GM12878 (cell line): ENCODE data around the gene ANKFY1. TPM values are rescaled to one million over a fixed set of nuclear protein-coding genes. Genes with fewer than 3 reads are reported as not detected.

Experiments used
- ATAC-seq: fragments of 200-7000 bp; cut with Tn5 transposase; 3 replicates; pipeline ENCODE4 v1.9.1; 2020; ENCODE audit warnings: mild to moderate bottlenecking, moderate library complexity
- BruUV-seq: library from RNA; stranded (reverse); fragments of 400-500 nt; replicated peaks from 2 replicates; lab custom pipeline; 2021; lab: Mats Ljungman, UMichigan
- CTCF ChIA-PET: fragments of 300-600 bp; sonication (Branson Sonifier 250); formaldehyde crosslinking; extraction: SDS; loops from one replicate; lab custom pipeline; 2021; ENCODE audit warnings: inconsistent platforms; lab: Yijun Ruan, JAX
- POLR2A ChIA-PET: fragments of 350-600 bp; formaldehyde crosslinking; extraction: SDS; loops from one replicate; lab custom pipeline; 2021; ENCODE audit warnings: inconsistent platforms; lab: Charles Lee
- RAD21 ChIA-PET: fragments of 300-600 bp; sonication (Branson Sonifier 250); formaldehyde crosslinking; loops from one replicate; lab custom pipeline; 2023; ENCODE audit warnings: antibody characterized with exemption; ENCODE audit not compliant: unreplicated experiment; lab: Charles Lee
- SMC1A ChIA-PET: fragments of 300-600 bp; sonication (Branson Sonifier 250); formaldehyde crosslinking; loops from one replicate; lab custom pipeline; 2023; ENCODE audit not compliant: unreplicated experiment, uncharacterized antibody; lab: Charles Lee
- DNase-seq: peaks from one replicate; pipeline ENCODE4 v3.0.0-alpha.2; 2011; ENCODE audit warnings: low read depth, low spot score
- FAIRE-seq: peaks from 3 replicates; lab custom pipeline; 2011; peaks lifted over from hg19 to GRCh38; lab: Jason Lieb, UNC
- H2AFZ ChIP-seq: 2 replicates; pipeline ENCODE4 v1.6.0; 2011; ENCODE audit warnings: low read depth, low read length, control low read depth; ENCODE audit not compliant: control insufficient read depth
- H3K27ac ChIP-seq: 2 replicates; pipeline ENCODE4 v1.5.1; 2011; ENCODE audit warnings: control low read depth; ENCODE audit not compliant: control insufficient read depth, insufficient read depth
- H3K27me3 ChIP-seq, 2 experiments: replicated peaks in 1 of 2; 2 replicates each; pipeline versions ENCODE4 v1.6.0 to v1.6.1; 2011; ENCODE audit warnings: low read length in 1 of 2; ENCODE audit not compliant: control insufficient read depth in 2 of 2, insufficient read depth in 2 of 2
- H3K36me3 ChIP-seq, 2 experiments: 2 replicates each; pipeline ENCODE4 v1.5.1; 2011; ENCODE audit warnings: low read length in 1 of 2; ENCODE audit not compliant: control insufficient read depth in 2 of 2, insufficient read depth in 2 of 2
- H3K4me1 ChIP-seq: 2 replicates; pipeline ENCODE4 v1.6.1; 2011; ENCODE audit warnings: mild to moderate bottlenecking, low read length, moderate library complexity, mixed read lengths; ENCODE audit not compliant: control insufficient read depth, insufficient read depth
- H3K4me2 ChIP-seq: 2 replicates; pipeline ENCODE4 v1.6.0; 2011; ENCODE audit warnings: control low read depth; ENCODE audit not compliant: control insufficient read depth, insufficient read depth
- H3K4me3 ChIP-seq: fragments of 200-600 bp; sonication (generic); 2 replicates; pipeline ENCODE4 v1.5.1; 2016
- H3K79me2 ChIP-seq: 2 replicates; pipeline ENCODE4 v1.6.0; 2011; ENCODE audit warnings: low read length; ENCODE audit not compliant: control insufficient read depth, insufficient read depth
- H3K9ac ChIP-seq: 2 replicates; pipeline ENCODE4 v1.8.0; 2011; ENCODE audit warnings: low read length, control low read depth, mixed read lengths; ENCODE audit not compliant: control insufficient read depth, insufficient read depth
- H3K9me3 ChIP-seq: replicated peaks from 3 replicates; pipeline ENCODE4 v1.5.1; 2011; ENCODE audit warnings: mild to moderate bottlenecking, low read length; ENCODE audit not compliant: control insufficient read depth, insufficient read depth
- H4K20me1 ChIP-seq: 2 replicates; pipeline ENCODE4 v1.6.0; 2011; ENCODE audit not compliant: control insufficient read depth, insufficient read depth
- ASH2L ChIP-seq: fragments of 300-600, 200-600 bp; sonication (generic); IDR thresholded peaks from 2 replicates; pipeline ENCODE4 v1.6.1; 2017; ENCODE audit warnings: low read depth, mild to moderate bottlenecking, borderline replicate concordance
- CBFB ChIP-seq: IDR thresholded peaks from 2 replicates; pipeline ENCODE4 v1.6.1; 2016; ENCODE audit warnings: antibody characterized with exemption, low read depth
- CHD2 ChIP-seq: IDR thresholded peaks from 2 replicates; pipeline ENCODE4 v1.6.1; 2011; ENCODE audit warnings: low read depth, low read length, improper control_type of control experiment, borderline replicate concordance
- POLR2AphosphoS2 ChIP-seq: IDR thresholded peaks from 2 replicates; pipeline ENCODE4 v1.6.1; 2011; ENCODE audit warnings: low read depth, mild to moderate bottlenecking, low read length, improper control_type of control experiment, moderate library complexity
- REST ChIP-seq: IDR thresholded peaks from 2 replicates; pipeline ENCODE4 v1.6.1; 2012; ENCODE audit warnings: mild to moderate bottlenecking, low read depth, low read length
- TAF1 ChIP-seq: IDR thresholded peaks from 2 replicates; pipeline ENCODE4 v1.6.1; 2011; ENCODE audit warnings: mild to moderate bottlenecking, low read depth, low read length, borderline replicate concordance
- WGBS: methylation state at CpG from one replicate; pipeline ENCODE4 v1.1.6; 2016; ENCODE audit warnings: low lambda C conversion rate; ENCODE audit not compliant: insufficient replicate concordance, insufficient coverage; ENCODE audit errors: missing lambda C conversion rate; 5-methylcytosine and 5-hydroxymethylcytosine counted together
- in situ Hi-C: fragments of 300-500 bp; cut with MboI; formaldehyde crosslinking; loops from 9 replicates; pipeline ENCODE4 v1.14.3; 2018; ENCODE audit warnings: mixed read lengths
- intact Hi-C: fragments of 100-400 bp; cut with micrococcal nuclease; formaldehyde crosslinking; loops from one replicate; pipeline ENCODE4 v1.14.2; 2022; ENCODE audit not compliant: unreplicated experiment
- polyA plus RNA-seq, 11 experiments: library from polyadenylated mRNA; depleted of rRNA in 4 of 11; unstranded in 6 of 11; stranded (reverse) in 5 of 11; fragments of >200 nt; fragmentation: Nextera tagmentation in 4 of 11; fragmentation: Illumina TruSeq in 1 of 11; extraction: Ambion mirVana in 4 of 11; extraction: Trizol in 1 of 11; gene quantifications; 1 replicate in 1 of 11; 2 replicates in 10 of 11; pipeline versions ENCODE4 v1.2.1 to v1.2.3, GENCODE V29; 2011 to 2016; ENCODE audit warnings: inconsistent platforms in 2 of 11, missing spikeins in 2 of 11, low read depth in 1 of 11
- total RNA-seq, 4 experiments: library from RNA; depleted of rRNA in 3 of 4; stranded (reverse); fragments of >200 nt in 3 of 4; fragmentation: Illumina TruSeq in 1 of 4; extraction: Trizol in 1 of 4; gene quantifications; 2 replicates each; pipeline versions ENCODE4 v1.2.1 to v1.2.3, GENCODE V29; 2013 to 2021
- TF ChIP-seq, protein P1 (sequence below): IDR thresholded peaks from 2 replicates; pipeline ENCODE4 v1.6.1; 2011; ENCODE audit warnings: borderline replicate concordance, low read depth, mild to moderate bottlenecking, moderate library complexity, mixed read lengths, low read length; ENCODE audit not compliant: insufficient read depth; ENCODE audit errors: extremely low read length

ANKFY1 gene
- total and polyA plus RNA-seq, 10 of the 15 experiments (the other 5 are each of a cell fraction or from before 2014, with no cell fraction given) = 3.0 to 27.7 (median 16.4) TPM

DNA sequence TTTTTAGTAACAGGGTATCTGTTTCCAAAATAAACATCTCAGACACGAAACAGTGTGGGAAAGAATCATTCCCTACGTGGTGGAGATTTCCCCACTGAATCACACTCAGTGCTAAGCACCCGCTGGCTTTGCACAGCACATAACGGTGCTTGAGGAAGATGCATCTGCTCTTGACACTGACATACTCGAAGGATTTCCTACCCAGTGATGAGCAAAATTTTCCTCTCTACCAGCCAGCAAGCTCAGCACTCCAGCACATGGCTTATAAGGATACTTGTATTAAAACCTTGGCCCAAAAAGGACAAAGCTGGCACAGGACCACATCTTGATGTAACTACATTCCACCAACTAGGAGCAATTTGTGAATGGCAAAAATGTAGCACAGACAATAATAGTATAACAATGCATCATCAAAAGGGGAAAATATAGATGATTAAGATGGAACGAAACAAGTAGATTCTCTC is 59.0 kb downstream of the ANKFY1 start:
- in situ Hi-C loops (loop anchor here (5.0 kb wide), 1 partner anchor 213 kb away; no protein-coding TSS in a partner anchor), intact Hi-C loops (no loop called here)
- Histone ChIP-seq H3K4me1 (peaks cover 7% of the 10 kb centered on the region), H3K4me2 (no peak overlapping the region), H3K9me3 (no peaks in the 10 kb centered on the region), H3K9ac (no peak overlapping the region), H3K27me3 (no peaks in the 10 kb centered on the region), H2AFZ (no peak overlapping the region), H3K79me2 (no peaks in the 10 kb centered on the region), H3K27ac (no peak overlapping the region), H3K4me3 (no peak overlapping the region)
- no peak for ATAC-seq
- ChIA-PET POLR2A (no interaction called here), RAD21 (no interaction called here), SMC1A (interaction anchor here (3.1 kb wide), 1 partner anchor 11 kb away, joined by 12 read pairs; no protein-coding TSS in a partner anchor), CTCF (interaction anchor here (1.5 to 2.1 kb wide), 2 partner anchors 10 to 353 kb away, joined by 3 to 7 read pairs; no protein-coding TSS in a partner anchor)
- no peak for FAIRE-seq
- DNase-seq = no peak
- no peak for TF ChIP-seq CHD2
- TF ChIP-seq, protein P1, sequence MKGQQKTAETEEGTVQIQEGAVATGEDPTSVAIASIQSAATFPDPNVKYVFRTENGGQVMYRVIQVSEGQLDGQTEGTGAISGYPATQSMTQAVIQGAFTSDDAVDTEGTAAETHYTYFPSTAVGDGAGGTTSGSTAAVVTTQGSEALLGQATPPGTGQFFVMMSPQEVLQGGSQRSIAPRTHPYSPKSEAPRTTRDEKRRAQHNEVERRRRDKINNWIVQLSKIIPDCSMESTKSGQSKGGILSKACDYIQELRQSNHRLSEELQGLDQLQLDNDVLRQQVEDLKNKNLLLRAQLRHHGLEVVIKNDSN = no peak
- TF ChIP-seq, all 136 proteins: peak for 0
- Histone ChIP-seq H4K20me1 (no peaks in the 10 kb centered on the region), H3K36me3 (peaks cover 13 to 28% of the 10 kb centered on the region in 2 experiments)
- BruUV-seq = no TSS peak
- 98% methylated on average over 6 of the region's 6 CpGs for WGBS

GRCh38 chr17:4204190-4204589 is 59.6 kb downstream of the ANKFY1 start:
- ChIA-PET SMC1A (interaction anchor here (3.1 kb wide), 1 partner anchor 12 kb away, joined by 12 read pairs; no protein-coding TSS in a partner anchor), RAD21 (no interaction called here), POLR2A (no interaction called here), CTCF (interaction anchor here (2.1 kb wide), 1 partner anchor 11 kb away, joined by 7 read pairs; no protein-coding TSS in a partner anchor)
- H4K20me1 ChIP-seq = no peaks in the 10 kb centered on the region
- H3K79me2 ChIP-seq = no peaks in the 10 kb centered on the region
- BruUV-seq = no TSS peak
- in situ Hi-C loops = no loop called here
- H3K4me1 ChIP-seq = peaks cover 7% of the 10 kb centered on the region
- peaks cover 13 to 25% of the 10 kb centered on the region in 2 experiments for H3K36me3 ChIP-seq
- H3K4me2 ChIP-seq = no peak overlapping the region
- no peak overlapping the region for H3K9ac ChIP-seq
- H3K27ac ChIP-seq = no peak overlapping the region
- intact Hi-C loops = no loop called here
- H3K27me3 ChIP-seq = no peaks in the 10 kb centered on the region
- no peak for DNase-seq
- FAIRE-seq = no peak
- H3K4me3 ChIP-seq = no peak overlapping the region
- no peak for ATAC-seq
- H3K9me3 ChIP-seq = no peaks in the 10 kb centered on the region
- H2AFZ ChIP-seq = no peak overlapping the region
- 89% methylated on average over 6 of the region's 6 CpGs for WGBS
- TF ChIP-seq POLR2AphosphoS2 (no peak), REST (no peak), ASH2L (no peak), TAF1 (no peak), CBFB (no peak)
